Adrenal gland (tissue), 5 donors: Measurements from ENCODE around the gene SLC7A5.

ENCODE experiments used
- CTCF ChIP-seq, 6 experiments: fragments of 450-650 bp in 4 of 6; fragments of 200-600 bp in 2 of 6; sonication (generic) in 1 of 6; IDR thresholded peaks; 1 replicate in 5 of 6; 2 replicates in 1 of 6; pipeline versions ENCODE4 v1.5.1 to v1.8.0; 2016 to 2021; ENCODE audit warnings: antibody characterized with exemption in 6 of 6, mild to moderate bottlenecking in 2 of 6, moderate library complexity in 1 of 6
- POLR2A ChIP-seq, 2 donors: fragments of 450-650 bp; IDR thresholded peaks; one replicate each; pipeline ENCODE4 v1.6.1; 2017; ENCODE audit warnings: antibody characterized with exemption in 2 of 2, mild to moderate bottlenecking in 2 of 2, moderate library complexity in 1 of 2
- donor health status: DM: no; HTN: no; CAD: no.

- TF ChIP-seq CTCF (IDR thresholded peaks at IDR 0.05) (peak; percentile 87 to 93 (median 89)), POLR2A (IDR thresholded peaks at IDR 0.05) (no peak)
These were observed 19.0 kb downstream of the SLC7A5 start for GRCh38 chr16:87850009-87851006.
